ENCODE results near the gene HIVEP1.

DNA sequence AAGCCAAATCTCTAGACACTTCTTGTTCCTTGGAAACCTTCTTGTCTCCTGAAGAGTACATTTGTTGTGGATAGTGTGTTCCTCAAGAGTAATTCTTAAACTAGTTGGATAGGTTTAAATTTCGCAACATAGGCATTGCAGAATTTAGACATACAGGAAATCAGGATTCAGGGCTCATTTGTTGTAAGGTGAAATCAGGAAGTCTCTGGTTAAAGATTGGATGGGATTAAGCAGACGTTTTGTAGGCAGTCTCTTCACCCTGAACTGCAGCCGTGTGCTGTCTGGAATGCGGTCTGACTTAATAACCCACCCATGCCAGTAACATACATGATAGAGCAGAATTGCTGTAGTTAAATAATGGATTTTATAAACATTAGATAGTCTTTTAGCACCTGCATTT, 21.7 kb downstream of the HIVEP1 start:
- TF ChIP-seq, protein P1, sequence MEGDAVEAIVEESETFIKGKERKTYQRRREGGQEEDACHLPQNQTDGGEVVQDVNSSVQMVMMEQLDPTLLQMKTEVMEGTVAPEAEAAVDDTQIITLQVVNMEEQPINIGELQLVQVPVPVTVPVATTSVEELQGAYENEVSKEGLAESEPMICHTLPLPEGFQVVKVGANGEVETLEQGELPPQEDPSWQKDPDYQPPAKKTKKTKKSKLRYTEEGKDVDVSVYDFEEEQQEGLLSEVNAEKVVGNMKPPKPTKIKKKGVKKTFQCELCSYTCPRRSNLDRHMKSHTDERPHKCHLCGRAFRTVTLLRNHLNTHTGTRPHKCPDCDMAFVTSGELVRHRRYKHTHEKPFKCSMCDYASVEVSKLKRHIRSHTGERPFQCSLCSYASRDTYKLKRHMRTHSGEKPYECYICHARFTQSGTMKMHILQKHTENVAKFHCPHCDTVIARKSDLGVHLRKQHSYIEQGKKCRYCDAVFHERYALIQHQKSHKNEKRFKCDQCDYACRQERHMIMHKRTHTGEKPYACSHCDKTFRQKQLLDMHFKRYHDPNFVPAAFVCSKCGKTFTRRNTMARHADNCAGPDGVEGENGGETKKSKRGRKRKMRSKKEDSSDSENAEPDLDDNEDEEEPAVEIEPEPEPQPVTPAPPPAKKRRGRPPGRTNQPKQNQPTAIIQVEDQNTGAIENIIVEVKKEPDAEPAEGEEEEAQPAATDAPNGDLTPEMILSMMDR (IDR thresholded peaks at IDR 0.05; ENCODE audit: low read depth, low read length), result no peak
- no peak for TF ChIP-seq POLR2A (IDR thresholded peaks at IDR 0.05; ENCODE audit: extremely low read depth, insufficient read length)
- TF ChIP-seq, protein P2, sequence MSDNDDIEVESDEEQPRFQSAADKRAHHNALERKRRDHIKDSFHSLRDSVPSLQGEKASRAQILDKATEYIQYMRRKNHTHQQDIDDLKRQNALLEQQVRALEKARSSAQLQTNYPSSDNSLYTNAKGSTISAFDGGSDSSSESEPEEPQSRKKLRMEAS (IDR thresholded peaks at IDR 0.05; ENCODE audit: low read depth, low read length), result no peak
- no peak for TF ChIP-seq MYC (IDR thresholded peaks at IDR 0.05; ENCODE audit: low read depth, low read length)

All from NB4 (cell line).